Activated CD4-positive, alpha-beta T cell treated with anti-CD3 and anti-CD28 coated beads, Interleukin-2, amount 50 U/mL, for 24 hours (primary cell): Measurements from ENCODE around the gene OXNAD1.

Experiments
- DNase-seq, 2 donors: peaks; one replicate each; pipeline ENCODE4 v3.0.0-alpha.2; 2020; ENCODE audit warnings: low read depth in 1 of 2, low spot score in 1 of 2

Gene OXNAD1

GRCh38 chr3:16277471-16277870, 12.5 kb downstream of the OXNAD1 start:
- no peak for DNase-seq

DNA sequence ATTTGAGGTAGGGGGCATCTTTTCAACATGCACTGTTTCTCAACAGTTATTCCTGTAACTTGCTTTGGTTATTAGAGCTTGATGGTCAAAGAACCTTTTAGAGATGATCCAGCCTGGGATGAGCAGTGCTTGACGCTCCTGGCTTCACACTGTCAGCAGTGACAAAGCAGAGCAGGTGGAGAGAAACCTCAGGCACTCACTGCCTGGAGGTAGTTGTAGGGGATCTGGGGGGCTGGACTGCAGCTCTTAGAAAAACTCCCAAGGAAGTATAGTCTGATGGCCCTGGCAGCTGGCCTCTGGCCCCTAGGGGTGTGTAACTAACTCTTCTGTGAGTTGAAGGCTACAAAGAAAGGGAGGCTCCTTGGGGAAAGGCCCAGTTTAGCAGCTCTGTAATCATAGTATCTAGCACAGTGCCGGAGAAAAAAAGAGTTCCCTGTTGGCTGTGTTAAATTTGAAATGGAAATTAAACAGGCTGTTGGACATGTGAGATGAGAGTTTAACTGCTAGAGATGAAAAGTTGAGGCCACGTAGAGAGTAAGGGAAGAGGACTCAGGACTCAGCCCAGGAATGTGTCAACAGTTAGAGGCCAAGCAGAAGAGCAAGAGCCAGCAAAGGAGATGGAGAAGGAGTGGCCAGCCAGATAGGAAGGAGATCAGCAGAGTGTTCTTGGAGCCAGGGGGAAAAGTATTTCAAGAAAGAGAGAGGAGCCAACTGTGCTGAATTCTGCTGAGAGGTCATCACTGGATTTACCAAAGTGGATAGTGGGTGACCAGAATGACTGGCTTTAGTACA, 14.2 kb downstream of the OXNAD1 start:
- DNase-seq = no peak

- DNase-seq = no peak
Measured at GRCh38 chr3:16280671-16281070, 15.7 kb downstream of the OXNAD1 start.

- DNase-seq = no peak
Measured at GRCh38 chr3:16284633-16285032, 19.6 kb downstream of the OXNAD1 start.

GRCh38 chr3:16286161-16286560, 21.1 kb downstream of the OXNAD1 start:
- peak in 1 of 2 donors; percentile 68 for DNase-seq

GRCh38 chr3:16286751-16287543, 21.9 kb downstream of the OXNAD1 start:
- no peak for DNase-seq

GRCh38 chr3:16288664-16289063, 23.7 kb downstream of the OXNAD1 start:
- DNase-seq = no peak

DNA sequence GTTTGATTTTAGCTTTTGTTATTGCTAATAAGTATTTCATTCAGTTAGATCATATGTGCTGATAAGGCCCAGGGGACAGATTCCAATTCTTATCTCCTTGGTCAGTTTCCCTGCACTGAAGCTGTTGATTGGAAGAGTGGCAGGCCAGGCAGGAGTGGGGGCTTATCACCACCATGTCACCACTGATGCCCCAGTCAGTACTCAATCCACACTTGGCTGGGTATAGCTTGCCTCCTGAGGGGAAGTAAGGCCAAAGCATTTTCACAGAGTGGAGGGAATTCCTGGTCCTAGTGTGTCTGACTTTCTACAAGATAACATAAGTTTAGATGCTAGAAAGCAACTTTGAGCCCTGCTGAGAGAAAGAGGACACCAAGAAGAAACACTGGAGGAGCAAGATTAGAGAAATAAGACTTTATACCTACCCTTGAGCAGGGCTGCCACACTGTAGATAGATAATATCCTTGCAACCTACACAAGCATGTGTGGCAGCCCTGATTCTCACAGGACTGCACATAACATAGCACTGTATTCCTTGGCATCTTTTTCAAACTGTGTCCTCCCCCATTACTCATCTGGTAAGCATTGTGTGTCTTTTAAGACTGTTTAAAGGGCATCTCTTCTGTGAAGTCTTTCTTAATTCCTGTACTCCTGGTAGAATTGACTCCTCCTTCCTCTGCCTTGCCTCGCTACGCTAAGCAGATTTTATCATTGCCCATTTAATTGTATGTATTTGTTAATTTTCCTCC, 24.3 kb downstream of the OXNAD1 start:
- no peak for DNase-seq

- DNase-seq = no peak
Measured at GRCh38 chr3:16290007-16290826, 25.2 kb downstream of the OXNAD1 start.

DNA sequence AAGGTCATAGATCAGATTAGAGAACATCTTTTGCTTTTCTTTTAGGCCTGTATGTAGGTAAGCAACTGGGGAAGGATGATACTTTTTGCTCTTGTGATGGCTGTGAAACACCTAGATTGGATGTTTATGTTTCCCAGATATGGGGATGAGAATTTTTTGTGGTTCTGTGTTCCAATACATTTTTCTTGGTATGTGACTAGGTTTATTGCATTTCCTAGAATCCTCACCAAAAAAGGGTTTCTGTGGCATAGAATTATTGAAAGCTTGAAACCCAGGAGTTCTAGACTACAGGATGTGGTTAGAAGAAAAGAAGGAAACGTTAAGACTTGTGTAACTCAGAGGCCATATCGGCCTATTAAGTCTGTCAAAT, 25.8 kb downstream of the OXNAD1 start:
- DNase-seq = no peak

- no peak for DNase-seq
Measured at GRCh38 chr3:16294844-16295243, 29.8 kb downstream of the OXNAD1 start.

DNA sequence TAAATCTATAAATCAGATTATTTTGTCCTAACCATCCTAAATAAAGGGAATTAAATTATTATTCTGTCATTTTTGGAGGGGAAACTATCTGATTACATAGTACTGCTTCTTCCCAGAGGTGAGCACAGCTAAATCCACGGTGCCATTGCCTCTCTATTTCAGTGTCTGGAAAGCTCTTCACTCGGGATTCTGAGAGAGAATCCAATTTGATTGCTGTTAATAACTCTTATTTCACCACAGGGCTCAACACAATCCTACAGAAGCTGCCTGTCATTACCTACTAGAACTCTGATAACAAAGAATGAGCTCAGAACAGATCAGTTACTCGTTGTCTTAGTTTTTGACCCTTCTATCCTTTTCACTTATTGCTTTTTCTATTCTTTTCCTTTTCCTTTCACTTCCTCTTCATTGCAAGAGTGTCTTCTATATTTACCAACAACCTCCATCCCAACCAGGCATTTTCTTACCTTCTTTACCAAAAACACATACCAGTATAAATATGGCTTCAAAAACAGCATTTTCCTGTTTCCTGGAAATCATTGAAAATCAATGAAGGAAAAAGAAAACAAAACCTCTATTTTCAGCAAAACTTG, 30.4 kb downstream of the OXNAD1 start:
- DNase-seq = no peak

GRCh38 chr3:16297997-16298885, 33.2 kb downstream of the OXNAD1 start:
- DNase-seq = no peak

DNA sequence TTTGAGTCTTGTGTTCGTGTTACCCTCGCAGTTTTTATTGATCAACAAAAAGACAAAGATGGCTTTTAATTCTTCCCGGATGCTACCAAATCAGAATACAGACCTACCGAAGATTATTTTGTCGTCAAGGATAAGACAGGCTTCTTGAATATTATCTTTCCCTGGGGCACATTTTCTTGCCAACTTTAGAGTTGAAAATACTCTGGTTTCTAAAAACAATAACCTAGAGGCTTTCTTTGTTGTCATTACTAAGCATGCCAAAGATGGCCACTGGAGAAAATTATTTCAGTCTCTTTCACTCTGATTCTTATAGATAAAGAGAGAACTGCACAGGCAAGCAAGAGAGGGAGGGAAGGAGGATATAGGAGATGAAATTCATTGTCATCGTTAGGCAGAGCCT, 33.9 kb downstream of the OXNAD1 start:
- no peak for DNase-seq

DNA sequence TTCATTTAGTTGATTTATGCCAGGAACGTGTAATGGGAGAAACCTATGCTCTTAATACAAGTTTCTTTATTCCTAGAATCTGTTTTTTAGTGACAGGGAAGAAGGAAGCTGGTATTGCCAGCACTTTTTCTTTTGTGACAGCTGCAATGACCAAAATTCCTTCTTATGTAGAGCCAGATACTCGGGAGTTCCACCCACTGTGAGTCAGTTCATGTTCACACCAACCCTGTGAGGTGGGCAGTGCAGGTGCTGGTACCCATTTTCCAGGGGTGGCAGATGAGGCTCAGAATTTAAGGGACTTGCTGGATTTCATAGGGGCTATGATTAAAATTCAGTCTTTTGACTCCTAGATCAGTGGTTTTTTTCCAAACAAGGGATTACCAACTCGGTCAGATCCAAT, 34.7 kb downstream of the OXNAD1 start:
- no peak for DNase-seq

- no peak for DNase-seq
Measured at GRCh38 chr3:16300307-16300706, 35.3 kb downstream of the OXNAD1 start.

DNA sequence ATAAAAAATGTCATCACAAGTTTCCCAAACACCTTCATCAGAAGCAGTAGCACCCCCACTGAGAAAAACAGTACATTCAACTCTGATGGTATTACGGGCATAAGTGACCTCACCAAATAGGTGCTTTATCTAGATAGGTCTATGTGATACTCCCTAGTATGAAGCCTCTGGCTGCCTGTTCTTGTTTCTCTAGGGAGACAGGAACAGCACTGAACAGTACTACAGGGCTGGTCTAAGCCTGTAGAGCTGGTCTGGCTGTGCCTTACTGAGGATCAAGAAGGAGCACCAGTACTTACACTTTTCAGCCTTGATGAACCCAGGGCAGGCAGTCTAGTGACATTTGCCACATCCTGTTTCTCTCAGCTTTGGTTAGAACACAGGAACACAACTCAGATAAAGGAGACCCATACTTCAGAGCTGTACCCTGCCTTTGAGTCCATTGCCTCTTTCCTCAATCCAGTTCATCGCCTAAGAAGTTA, 35.9 kb downstream of the OXNAD1 start:
- no peak for DNase-seq

DNA sequence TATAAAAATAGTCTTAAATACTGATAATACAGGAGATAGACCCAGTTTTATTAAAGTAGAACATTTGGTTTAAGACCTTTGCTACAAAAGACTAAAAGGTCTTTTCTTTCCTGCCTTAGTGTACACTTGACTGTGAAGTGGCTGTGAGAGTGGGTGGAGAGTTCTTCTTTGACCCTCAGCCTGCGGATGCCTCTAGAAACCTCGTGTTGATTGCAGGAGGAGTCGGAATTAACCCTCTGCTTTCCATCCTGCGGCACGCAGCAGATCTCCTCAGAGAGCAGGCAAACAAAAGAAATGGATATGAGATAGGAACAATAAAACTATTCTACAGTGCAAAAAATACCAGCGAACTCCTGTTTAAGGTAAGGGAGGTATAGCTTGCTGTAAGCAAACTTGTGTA, 36.5 kb downstream of the OXNAD1 start:
- no peak for DNase-seq

DNA sequence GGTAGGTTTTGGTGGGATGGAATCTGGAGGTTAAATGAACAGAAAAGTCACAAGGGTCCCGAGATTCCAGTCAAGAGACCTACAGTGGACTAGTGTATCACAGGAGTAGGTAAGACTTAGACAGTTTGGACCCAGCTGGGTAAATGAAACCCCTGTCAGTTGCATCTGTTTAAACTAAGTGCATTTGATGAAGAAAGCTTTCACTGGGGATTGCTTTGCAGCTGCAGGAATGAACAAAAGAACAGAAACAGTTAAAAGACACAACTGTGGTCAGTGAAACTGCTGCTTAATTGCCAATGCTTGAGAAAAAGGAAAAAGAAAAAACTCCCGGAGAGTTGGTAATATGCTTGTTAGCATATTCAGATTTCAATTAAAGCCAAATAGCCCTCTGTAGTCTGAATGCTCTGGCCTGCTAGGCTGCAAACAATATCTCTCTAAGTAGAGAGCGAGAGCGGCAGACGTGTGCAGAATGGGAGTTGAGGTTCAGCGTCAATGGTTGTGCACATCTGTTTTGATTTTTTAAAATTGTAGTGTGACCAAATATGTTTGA, 37.1 kb downstream of the OXNAD1 start:
- no peak for DNase-seq
